Hepatocyte (in vitro differentiated cells): ENCODE results near the gene HS1BP3.

Source experiments
- EZH2 ChIP-seq: fragments of 200-600 bp; sonication (generic); IDR thresholded peaks from 2 replicates; pipeline ENCODE4 v1.6.1; 2016; ENCODE audit warnings: antibody characterized with exemption, mild to moderate bottlenecking, borderline replicate concordance
- EZH2phosphoT487 ChIP-seq: fragments of 200-600 bp; sonication (generic); IDR thresholded peaks from one replicate; pipeline ENCODE4 v1.6.1; 2018; ENCODE audit warnings: antibody characterized with exemption, mild to moderate bottlenecking, low read depth, moderate library complexity; ENCODE audit not compliant: unreplicated experiment, severe bottlenecking
- TF ChIP-seq, protein P1 (sequence below): fragments of 200-600 bp; sonication (generic); IDR thresholded peaks from 2 replicates; pipeline ENCODE4 v1.5.1; 2016; ENCODE audit warnings: antibody characterized with exemption, mild to moderate bottlenecking; ENCODE audit not compliant: poor library complexity

DNA sequence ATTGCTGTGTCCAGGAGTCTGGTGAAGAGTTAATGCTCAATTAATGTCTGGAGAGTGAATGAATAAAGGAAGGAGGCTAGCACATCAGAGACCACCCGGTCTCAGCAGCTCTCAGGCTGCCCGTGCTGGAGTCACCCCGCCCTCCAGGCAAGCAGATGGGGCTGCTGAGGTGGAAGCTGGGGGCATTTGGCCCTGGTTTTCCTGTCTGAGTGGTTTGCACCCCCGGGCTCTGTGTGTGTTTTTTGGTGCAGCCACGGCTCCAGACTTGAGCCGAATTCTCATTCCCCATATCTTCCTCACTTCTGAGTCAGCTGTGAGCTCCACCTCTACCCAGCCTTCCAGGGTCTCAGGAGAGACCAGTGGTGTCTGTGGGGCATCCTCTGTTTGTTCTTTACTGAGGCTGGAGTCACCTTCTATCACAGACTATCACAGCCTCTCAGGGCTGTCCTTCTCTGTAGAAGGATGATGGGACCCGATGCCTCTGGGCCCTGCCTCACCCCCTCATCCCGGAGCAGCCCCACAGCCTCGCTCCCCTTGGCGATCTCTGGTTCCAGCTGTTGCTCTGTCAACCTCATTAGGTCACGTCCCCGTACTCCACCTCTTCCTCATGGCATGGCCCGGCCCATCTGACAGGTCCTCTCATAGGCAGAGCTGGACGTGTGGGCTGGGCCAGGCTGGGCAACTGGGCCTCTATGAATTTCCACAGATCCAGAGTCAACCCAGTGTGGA lies 60.8 kb downstream of the HS1BP3 start:
- TF ChIP-seq, protein P1, sequence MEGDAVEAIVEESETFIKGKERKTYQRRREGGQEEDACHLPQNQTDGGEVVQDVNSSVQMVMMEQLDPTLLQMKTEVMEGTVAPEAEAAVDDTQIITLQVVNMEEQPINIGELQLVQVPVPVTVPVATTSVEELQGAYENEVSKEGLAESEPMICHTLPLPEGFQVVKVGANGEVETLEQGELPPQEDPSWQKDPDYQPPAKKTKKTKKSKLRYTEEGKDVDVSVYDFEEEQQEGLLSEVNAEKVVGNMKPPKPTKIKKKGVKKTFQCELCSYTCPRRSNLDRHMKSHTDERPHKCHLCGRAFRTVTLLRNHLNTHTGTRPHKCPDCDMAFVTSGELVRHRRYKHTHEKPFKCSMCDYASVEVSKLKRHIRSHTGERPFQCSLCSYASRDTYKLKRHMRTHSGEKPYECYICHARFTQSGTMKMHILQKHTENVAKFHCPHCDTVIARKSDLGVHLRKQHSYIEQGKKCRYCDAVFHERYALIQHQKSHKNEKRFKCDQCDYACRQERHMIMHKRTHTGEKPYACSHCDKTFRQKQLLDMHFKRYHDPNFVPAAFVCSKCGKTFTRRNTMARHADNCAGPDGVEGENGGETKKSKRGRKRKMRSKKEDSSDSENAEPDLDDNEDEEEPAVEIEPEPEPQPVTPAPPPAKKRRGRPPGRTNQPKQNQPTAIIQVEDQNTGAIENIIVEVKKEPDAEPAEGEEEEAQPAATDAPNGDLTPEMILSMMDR = no peak
- TF ChIP-seq EZH2 (no peak), EZH2phosphoT487 (no peak)
